ENCODE data around the gene RCN2. TPM values are rescaled to one million over a fixed set of nuclear protein-coding genes. Genes with fewer than 3 reads are reported as not detected.
A peak's percentile ranks its signal among the peaks of the same experiment; 100 is the strongest.

The RCN2 gene
- total RNA-seq, 1 donor from 2014 or later = 82.2 TPM

DNA sequence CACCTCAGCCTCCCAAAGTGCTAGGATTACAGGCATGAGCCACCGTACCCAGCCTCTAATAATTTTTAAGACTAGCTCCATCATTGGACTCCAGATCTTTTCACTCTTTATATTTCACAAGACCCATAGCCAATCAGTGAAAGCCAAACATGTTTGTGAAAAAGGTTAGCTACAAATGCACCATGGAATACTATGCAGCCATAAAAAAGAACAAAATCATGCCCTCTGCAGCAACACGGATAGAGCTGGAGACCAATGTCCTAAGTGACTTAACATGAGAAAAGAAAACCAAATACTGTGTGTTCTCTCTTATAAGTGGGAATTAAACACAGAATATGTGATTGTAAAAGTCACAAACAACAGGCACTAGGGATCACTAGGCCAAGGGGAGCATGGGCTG is 29.6 kb upstream of the RCN2 start:
- no peak for TF ChIP-seq CTCF (conservative IDR thresholded peaks at IDR 0.05; ENCODE audit: low read depth, low read length)
- H3K4me3 ChIP-seq (ENCODE audit: low read depth, low read length) = no peak overlapping the region
- DNase-seq (ENCODE audit: low read depth) = no peak

DNA sequence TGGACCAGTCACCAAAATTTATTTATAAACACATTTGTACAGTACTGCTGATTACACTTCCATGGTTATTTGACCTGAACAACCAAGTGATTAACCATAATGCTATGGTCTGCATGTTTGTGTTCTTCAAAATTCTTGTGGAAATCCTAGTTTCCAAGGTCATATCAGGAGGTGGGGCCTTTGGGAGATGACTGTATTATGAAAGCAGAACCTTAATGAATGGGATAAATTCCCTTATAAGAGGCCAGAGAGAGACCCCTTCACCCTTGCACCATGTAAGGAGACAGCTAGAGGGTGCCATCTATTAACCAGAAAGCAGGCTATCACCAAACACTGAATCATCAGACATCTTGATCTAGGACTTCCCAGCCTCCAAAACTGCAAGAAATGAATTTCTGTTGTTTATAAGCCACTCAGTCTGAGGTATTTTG is 28.3 kb upstream of the RCN2 start:
- DNase-seq (ENCODE audit: low read depth) = no peak

GRCh38 chr15:76904461-76905012 is 27.0 kb upstream of the RCN2 start:
- TF ChIP-seq CTCF (conservative IDR thresholded peaks at IDR 0.05; ENCODE audit: low read depth, low read length) = no peak
- no peak for DNase-seq (ENCODE audit: low read depth)
- H3K4me3 ChIP-seq (ENCODE audit: low read depth, low read length) = peak overlapping the region; percentile 85

More for the DNA sequence above, 28.3 kb upstream of the RCN2 start:
- TF ChIP-seq CTCF (conservative IDR thresholded peaks at IDR 0.05; ENCODE audit: low read depth, low read length) = peak; percentile 62
- no peak overlapping the region for H3K4me3 ChIP-seq (ENCODE audit: low read depth, low read length)

GRCh38 chr15:76905013-76905839 is 26.3 kb upstream of the RCN2 start, which contains the start of gene SCAPER:
TSS of gene SCAPER (minus strand) at chr15:76905340. CDS start at chr15:76883817, 21,523 bp downstream.
- TF ChIP-seq CTCF (conservative IDR thresholded peaks at IDR 0.05; ENCODE audit: low read depth, low read length) = no peak
- DNase-seq (ENCODE audit: low read depth) = peak; percentile 20
- H3K4me3 ChIP-seq (ENCODE audit: low read depth, low read length) = peak within 1 kb of the TSS; percentile 85

GRCh38 chr15:76905855-76906254 is 25.7 kb upstream of the RCN2 start:
- TF ChIP-seq CTCF (conservative IDR thresholded peaks at IDR 0.05; ENCODE audit: low read depth, low read length) = no peak
- peak overlapping the region; percentile 85 for H3K4me3 ChIP-seq (ENCODE audit: low read depth, low read length)
- DNase-seq (ENCODE audit: low read depth) = no peak

- TF ChIP-seq CTCF (conservative IDR thresholded peaks at IDR 0.05; ENCODE audit: low read depth, low read length) = no peak
- no peak for DNase-seq (ENCODE audit: low read depth)
- no peak overlapping the region for H3K4me3 ChIP-seq (ENCODE audit: low read depth, low read length)
Measured at GRCh38 chr15:76912430-76912829, 19.1 kb upstream of the RCN2 start.

All from epithelial cell of proximal tubule (primary cell).